ENCODE data around the gene SIPA1L3. TPM values are rescaled to one million over a fixed set of nuclear protein-coding genes. Genes with fewer than 3 reads are reported as not detected.
"Not testable (repeated sequence)": the region's sequence is repeated elsewhere in the genome, so short reads cannot be mapped to it uniquely, and the experiment has no call there.

The SIPA1L3 gene
- total RNA-seq, 3 donors from 2014 or later, result 93.6 to 173 (median 144) TPM

- intact Hi-C loops (cut with DNase I, micrococcal nuclease), result no loop called here
- no peaks in the 10 kb centered on the region for H3K9me3 ChIP-seq
- TF ChIP-seq CTCF (IDR thresholded peaks at IDR 0.05), result no peak
- ATAC-seq (no peak), DNase-seq (no peak)
- H3K4me3 ChIP-seq, result no peak overlapping the region
- no peaks in the 10 kb centered on the region for H3K36me3 ChIP-seq (ENCODE audit: low read depth)
- H3K4me1 ChIP-seq (ENCODE audit: low read depth), result peaks cover 13% of the 10 kb centered on the region
Measured at GRCh38 chr19:38221919-38222830, 315.2 kb downstream of the SIPA1L3 start.

- DNase-seq, result no peak
- TF ChIP-seq CTCF (IDR thresholded peaks at IDR 0.05), result no peak
- intact Hi-C loops (cut with DNase I, micrococcal nuclease), result no loop called here
- Histone ChIP-seq H3K4me1 (ENCODE audit: low read depth) (peaks cover 13% of the 10 kb centered on the region), H3K9me3 (no peaks in the 10 kb centered on the region), H3K4me3 (no peak overlapping the region), H3K36me3 (ENCODE audit: low read depth) (no peaks in the 10 kb centered on the region)
- ATAC-seq, result no peak
Measured at GRCh38 chr19:38223119-38223523, 316.1 kb downstream of the SIPA1L3 start.

GRCh38 chr19:38223617-38224013 is 316.6 kb downstream of the SIPA1L3 start:
- ATAC-seq, result no peak
- no peak for DNase-seq
- Histone ChIP-seq H3K36me3 (ENCODE audit: low read depth) (no peaks in the 10 kb centered on the region), H3K9me3 (no peaks in the 10 kb centered on the region), H3K4me3 (no peak overlapping the region), H3K4me1 (ENCODE audit: low read depth) (peaks cover 13% of the 10 kb centered on the region)
- intact Hi-C loops (cut with DNase I, micrococcal nuclease), result no loop called here
- no peak for TF ChIP-seq CTCF (IDR thresholded peaks at IDR 0.05)

DNA sequence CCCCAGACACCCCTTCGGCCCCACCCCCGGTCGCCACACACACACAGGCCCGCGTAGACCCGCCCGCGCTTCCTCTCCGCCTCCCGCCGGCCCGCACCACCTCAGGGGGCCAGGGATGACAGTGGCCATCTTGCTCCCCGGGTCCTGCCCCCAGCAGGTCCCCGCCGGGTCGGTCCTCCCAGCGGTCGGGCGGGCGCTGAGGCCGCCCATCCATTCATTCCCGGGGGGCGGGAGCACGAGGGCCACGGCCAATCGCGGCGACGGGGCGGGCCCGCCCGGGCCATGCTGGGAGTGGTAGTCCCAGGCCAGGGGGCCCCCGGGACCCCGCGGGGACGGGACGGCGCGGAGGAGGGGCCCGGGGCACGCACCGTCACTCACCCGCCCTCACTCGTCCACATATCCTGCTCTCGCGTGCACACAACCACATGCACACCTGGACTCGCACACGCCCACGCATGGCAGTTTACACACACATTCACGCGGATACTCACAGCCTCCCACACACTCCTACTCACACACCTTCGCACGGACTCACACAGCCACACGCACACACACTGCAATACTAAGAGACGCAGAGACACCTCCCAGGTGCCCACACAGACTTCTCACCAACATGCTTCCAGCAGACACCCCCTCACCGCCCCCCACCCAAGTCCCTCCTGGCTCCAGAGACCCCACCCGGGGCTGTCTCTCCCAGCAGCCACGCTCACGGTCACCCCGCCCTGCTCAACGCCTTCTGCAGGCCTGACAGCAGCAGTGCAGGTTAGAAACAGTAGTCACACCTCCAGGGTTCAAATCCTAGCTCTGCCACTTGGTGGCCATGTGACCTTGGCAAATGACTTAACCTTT is 317.2 kb downstream of the SIPA1L3 start, which contains the start of gene DPF1:
Gene DPF1 (minus strand): TSS at position 209 of the 849 bp plus-strand sequence. CDS start 80 bp downstream, at position 129.
- DNase-seq (peak in 1 of 3 donors; percentile 59), ATAC-seq (peak; percentile 69)
- intact Hi-C loops (cut with DNase I, micrococcal nuclease), result no loop called here
- no peak within 1 kb of the TSS for H3K4me3 ChIP-seq
- no peaks in the 10 kb centered on the region for H3K36me3 ChIP-seq (ENCODE audit: low read depth)
- H3K4me1 ChIP-seq (ENCODE audit: low read depth), result peaks cover 19% of the 10 kb centered on the region
- H3K9me3 ChIP-seq, result no peaks in the 10 kb centered on the region
- no peak for TF ChIP-seq CTCF (IDR thresholded peaks at IDR 0.05)

DNA sequence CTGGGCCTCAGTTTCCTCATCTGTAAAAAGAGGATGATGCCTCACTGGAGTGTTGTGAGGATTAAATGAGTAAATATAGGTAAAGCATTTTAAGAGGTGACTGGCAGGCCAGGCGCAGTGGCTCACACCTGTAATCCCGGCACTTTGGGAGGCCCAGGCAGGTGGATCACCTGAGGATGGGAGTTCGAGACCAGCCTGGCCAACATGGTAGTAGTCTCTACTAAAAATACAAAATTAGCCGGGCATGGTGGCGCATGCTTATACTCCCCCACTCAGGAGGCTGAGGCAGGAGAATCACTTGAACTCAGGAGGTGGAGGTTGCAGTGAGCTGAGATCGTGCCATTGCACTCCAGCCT is 317.8 kb downstream of the SIPA1L3 start:
- ATAC-seq; intact Hi-C loops (cut with DNase I, micrococcal nuclease); DNase-seq; H3K4me3 ChIP-seq; H3K36me3 ChIP-seq (ENCODE audit: low read depth); H3K9me3 ChIP-seq: not testable (repeated sequence)
- H3K4me1 ChIP-seq (ENCODE audit: low read depth), result peaks cover 21% of the 10 kb centered on the region
